HG03108 (cell line): ENCODE measurements around the gene WDR81.
"Not testable (repeated sequence)": the region's sequence is repeated elsewhere in the genome, so short reads cannot be mapped to it uniquely, and the experiment has no call there.

Experiments
- ATAC-seq: cut with Tn5 transposase; IDR thresholded peaks from one replicate; pipeline ENCODE4 v1.9.1; 2021; ENCODE audit warnings: moderate library complexity; ENCODE audit not compliant: unreplicated experiment

WDR81 gene

GRCh38 chr17:1724351-1724868 lies at the start of gene WDR81:
Gene WDR81, plus strand, starts transcription at chr17:1724704. Its CDS starts 256 bp downstream, at chr17:1724960.
- peak; percentile 51 for ATAC-seq

GRCh38 chr17:1676401-1676800 lies 48.1 kb upstream of the WDR81 start:
- no peak for ATAC-seq

- no peak for ATAC-seq
Observed at GRCh38 chr17:1683459-1683858, 41.0 kb upstream of the WDR81 start.

- ATAC-seq: peak; percentile 99
Observed at GRCh38 chr17:1684378-1685189, 39.9 kb upstream of the WDR81 start, which contains the start of gene PRPF8. Gene PRPF8, minus strand, starts transcription at chr17:1684867. Its CDS starts 296 bp downstream, at chr17:1684571.

GRCh38 chr17:1686086-1686485 lies 38.4 kb upstream of the WDR81 start:
- no peak for ATAC-seq

GRCh38 chr17:1688405-1688804 lies 36.1 kb upstream of the WDR81 start:
- ATAC-seq: not testable (repeated sequence)

- ATAC-seq: no peak
Observed at GRCh38 chr17:1690544-1691221, 33.8 kb upstream of the WDR81 start.

GRCh38 chr17:1693339-1693738 lies 31.2 kb upstream of the WDR81 start:
- ATAC-seq: no peak

GRCh38 chr17:1695365-1695764 lies 29.1 kb upstream of the WDR81 start:
- ATAC-seq: no peak

GRCh38 chr17:1697681-1698080 lies 26.8 kb upstream of the WDR81 start:
- no peak for ATAC-seq

GRCh38 chr17:1699891-1700290 lies 24.6 kb upstream of the WDR81 start:
- ATAC-seq: not testable (repeated sequence)

GRCh38 chr17:1703063-1703462 lies 21.4 kb upstream of the WDR81 start:
- ATAC-seq: no peak

GRCh38 chr17:1705004-1705403 lies 19.5 kb upstream of the WDR81 start:
- no peak for ATAC-seq

GRCh38 chr17:1707107-1707506 lies 17.4 kb upstream of the WDR81 start:
- no peak for ATAC-seq

- not testable (repeated sequence) for ATAC-seq
Observed at GRCh38 chr17:1708791-1709346, 15.6 kb upstream of the WDR81 start.

- no peak for ATAC-seq
Observed at GRCh38 chr17:1709403-1709951, 15.0 kb upstream of the WDR81 start.

GRCh38 chr17:1709971-1710806 lies 14.3 kb upstream of the WDR81 start, which contains the start of gene TLCD2:
Gene TLCD2, minus strand, starts transcription at chr17:1710377. Its CDS starts 135 bp downstream, at chr17:1710242.
- ATAC-seq: no peak

GRCh38 chr17:1710807-1711553 lies 13.5 kb upstream of the WDR81 start:
- ATAC-seq: no peak

GRCh38 chr17:1711804-1712203 lies 12.7 kb upstream of the WDR81 start:
- ATAC-seq: no peak

- no peak for ATAC-seq
Observed at GRCh38 chr17:1712271-1712670, 12.2 kb upstream of the WDR81 start.
